H1 (cell line): ENCODE results near the gene CTPS2. TPM values are rescaled to one million over a fixed set of nuclear protein-coding genes. Genes with fewer than 3 reads are reported as not detected.

Source experiments
- CTCF ChIA-PET: fragments of 300-600 bp; sonication (Branson Sonifier 250); formaldehyde crosslinking; loops from one replicate; lab custom pipeline; 2021; ENCODE audit not compliant: partially characterized antibody; lab: Charles Lee
- POLR2A ChIA-PET: fragments of 300-600 bp; sonication (Branson Sonifier 250); formaldehyde crosslinking; loops from one replicate; lab custom pipeline; 2021; ENCODE audit warnings: inconsistent platforms; ENCODE audit not compliant: partially characterized antibody; lab: Charles Lee
- DNase-seq, 2 experiments: peaks; one replicate each; pipeline versions ENCODE4 v3.0.0 to v3.0.0-alpha.2; 2010 to 2022; ENCODE audit warnings: low spot score in 2 of 2, low read depth in 1 of 2, mixed read lengths in 1 of 2
- FAIRE-seq: peaks from 2 replicates; lab custom pipeline; 2011; peaks lifted over from hg19 to GRCh38; lab: Jason Lieb, UNC
- H2AFZ ChIP-seq: 2 replicates; pipeline ENCODE4 v1.8.1; 2012; ENCODE audit warnings: low read length, inconsistent platforms
- H2AK5ac ChIP-seq: 2 replicates; pipeline ENCODE4 v1.6.1; 2013; ENCODE audit warnings: low read depth, low read length
- H2BK120ac ChIP-seq: replicated peaks from 2 replicates; pipeline ENCODE3; 2013; ENCODE audit warnings: low read depth, low read length, inconsistent platforms
- H2BK12ac ChIP-seq: 2 replicates; pipeline ENCODE4 v1.6.1; 2013; ENCODE audit warnings: low read depth, low read length
- H2BK15ac ChIP-seq: 2 replicates; pipeline ENCODE4 v1.6.1; 2013; ENCODE audit warnings: low read length
- H2BK20ac ChIP-seq: 2 replicates; pipeline ENCODE4 v1.6.1; 2013; ENCODE audit warnings: low read length
- H2BK5ac ChIP-seq: 2 replicates; pipeline ENCODE4 v1.6.1; 2013; ENCODE audit warnings: low read depth, low read length
- H3K14ac ChIP-seq: 2 replicates; pipeline ENCODE4 v1.6.1; 2013; ENCODE audit warnings: inconsistent platforms; ENCODE audit not compliant: insufficient read length
- H3K18ac ChIP-seq: 2 replicates; pipeline ENCODE4 v1.6.1; 2013; ENCODE audit warnings: low read length; ENCODE audit errors: extremely low read depth
- H3K23ac ChIP-seq: 2 replicates; pipeline ENCODE4 v1.6.1; 2013; ENCODE audit warnings: inconsistent platforms; ENCODE audit not compliant: insufficient read length
- H3K23me2 ChIP-seq: 2 replicates; pipeline ENCODE4 v1.6.1; 2013; ENCODE audit warnings: low read depth, low read length
- H3K27ac ChIP-seq: 2 replicates; pipeline ENCODE4 v1.6.1; 2011; ENCODE audit warnings: low read depth, low read length, inconsistent platforms
- H3K27me3 ChIP-seq, 4 experiments: replicated peaks in 1 of 4; 1 replicate in 1 of 4; 2 replicates in 3 of 4; pipeline versions ENCODE4 v1.6.1 to v1.8.1; 2011 to 2013; ENCODE audit warnings: low read length in 3 of 4, mild to moderate bottlenecking in 3 of 4, inconsistent platforms in 2 of 4, mixed read lengths in 2 of 4, moderate library complexity in 1 of 4; ENCODE audit not compliant: control insufficient read depth in 3 of 4, insufficient read depth in 3 of 4; ENCODE audit errors: extremely low read depth in 1 of 4
- H3K36me3 ChIP-seq, 4 experiments: 2 replicates each; pipeline versions ENCODE4 v1.6.1 to v1.8.1; 2011 to 2013; ENCODE audit warnings: mild to moderate bottlenecking in 4 of 4, low read length in 3 of 4, moderate library complexity in 2 of 4, control low read depth in 1 of 4, inconsistent platforms in 1 of 4; ENCODE audit not compliant: insufficient read depth in 4 of 4, control insufficient read depth in 2 of 4
- H3K4ac ChIP-seq: replicated peaks from 2 replicates; pipeline ENCODE3; 2013; ENCODE audit warnings: low read length, low read depth, mixed read lengths, inconsistent platforms; ENCODE audit not compliant: insufficient read length
- H3K4me1 ChIP-seq, 4 experiments: replicated peaks in 1 of 4; 1 replicate in 1 of 4; 2 replicates in 3 of 4; pipeline versions ENCODE4 v1.6.1 to v1.8.1; 2011 to 2013; ENCODE audit warnings: low read length in 3 of 4, inconsistent platforms in 2 of 4, mixed read lengths in 1 of 4; ENCODE audit not compliant: insufficient read depth in 4 of 4, control insufficient read depth in 3 of 4
- H3K4me2 ChIP-seq, 2 experiments: 2 replicates each; pipeline versions ENCODE4 v1.6.1 to v1.8.1; 2011 to 2013; ENCODE audit warnings: low read depth in 2 of 2, low read length in 2 of 2, control low read depth in 1 of 2, inconsistent platforms in 1 of 2, mild to moderate bottlenecking in 1 of 2; ENCODE audit not compliant: insufficient read depth in 1 of 2
- H3K4me3 ChIP-seq, 4 experiments: fragments of 200-600, 300-600 bp in 1 of 4; sonication (generic), shearing (Covaris generic), sonication (Bioruptor Twin) in 1 of 4; 2 replicates each; pipeline versions ENCODE4 v1.5.1 to v1.8.1; 2011 to 2016; ENCODE audit warnings: low read length in 4 of 4, low read depth in 3 of 4, control low read depth in 2 of 4, inconsistent platforms in 2 of 4, mild to moderate bottlenecking in 2 of 4, mixed read lengths in 1 of 4, moderate library complexity in 1 of 4; ENCODE audit not compliant: insufficient read depth in 2 of 4; ENCODE audit errors: extremely low read depth in 1 of 4
- H3K56ac ChIP-seq: replicated peaks from 2 replicates; pipeline ENCODE3; 2013; ENCODE audit warnings: low read depth, mild to moderate bottlenecking, mixed read lengths, low read length, inconsistent platforms; ENCODE audit not compliant: insufficient read length
- H3K79me1 ChIP-seq: 2 replicates; pipeline ENCODE4 v1.6.1; 2013; ENCODE audit warnings: low read depth, low read length, control low read depth
- H3K79me2 ChIP-seq, 2 experiments: 2 replicates each; pipeline versions ENCODE4 v1.6.1 to v1.8.1; 2012 to 2013; ENCODE audit warnings: low read length in 2 of 2, mild to moderate bottlenecking in 2 of 2, inconsistent platforms in 1 of 2; ENCODE audit not compliant: insufficient read depth in 2 of 2, control insufficient read depth in 1 of 2
- H3K9ac ChIP-seq, 4 experiments: replicated peaks in 1 of 4; 1 replicate in 1 of 4; 2 replicates in 3 of 4; pipeline versions ENCODE4 v1.6.1 to v1.8.1; 2011 to 2013; ENCODE audit warnings: low read depth in 3 of 4, low read length in 3 of 4, control low read depth in 2 of 4, mild to moderate bottlenecking in 2 of 4, moderate library complexity in 2 of 4, inconsistent platforms in 1 of 4; ENCODE audit errors: extremely low read depth in 1 of 4
- H3K9me3 ChIP-seq, 2 experiments: 2 replicates each; pipeline versions ENCODE4 v1.6.1 to v1.8.1; 2012 to 2013; ENCODE audit warnings: mild to moderate bottlenecking in 2 of 2, moderate library complexity in 2 of 2, control low read depth in 1 of 2, inconsistent platforms in 1 of 2, low read depth in 1 of 2, low read length in 1 of 2, mixed read lengths in 1 of 2; ENCODE audit not compliant: insufficient read depth in 2 of 2
- H4K20me1 ChIP-seq, 2 experiments: replicated peaks in 1 of 2; 2 replicates each; pipeline versions ENCODE3 to v1.8.1; 2011 to 2013; ENCODE audit warnings: inconsistent platforms in 2 of 2, low read length in 2 of 2, mild to moderate bottlenecking in 1 of 2; ENCODE audit not compliant: insufficient read depth in 2 of 2, control insufficient read depth in 1 of 2
- H4K5ac ChIP-seq: 2 replicates; pipeline ENCODE4 v1.6.1; 2013; ENCODE audit warnings: low read length, low read depth, mixed read lengths, inconsistent platforms; ENCODE audit not compliant: insufficient read length
- H4K8ac ChIP-seq: 2 replicates; pipeline ENCODE4 v1.8.0; 2013; ENCODE audit warnings: mild to moderate bottlenecking, moderate library complexity, low read length, inconsistent platforms; ENCODE audit not compliant: insufficient read depth; ENCODE audit errors: extremely low read depth
- H4K91ac ChIP-seq: replicated peaks from 2 replicates; pipeline ENCODE3; 2013; ENCODE audit warnings: low read length, mixed read lengths, inconsistent platforms; ENCODE audit not compliant: insufficient read length
- CREB1 ChIP-seq: IDR thresholded peaks from 2 replicates; pipeline ENCODE4 v1.6.1; 2012; ENCODE audit warnings: inconsistent platforms
- CTCF ChIP-seq, 3 experiments: IDR thresholded peaks; 1 replicate in 2 of 3; 2 replicates in 1 of 3; pipeline versions ENCODE4 v1.5.1 to v1.6.1; 2011; ENCODE audit warnings: low read length in 3 of 3, mild to moderate bottlenecking in 3 of 3, inconsistent platforms in 2 of 3, low read depth in 1 of 3, moderate library complexity in 1 of 3; ENCODE audit not compliant: insufficient read depth in 1 of 3; ENCODE audit errors: control extremely low read depth in 1 of 3
- NANOG ChIP-seq: IDR thresholded peaks from 2 replicates; pipeline ENCODE4 v1.6.1; 2011; ENCODE audit warnings: low read length, low read depth, mild to moderate bottlenecking, inconsistent platforms; ENCODE audit not compliant: insufficient read depth, poor library complexity, severe bottlenecking
- RAD21 ChIP-seq, 2 experiments: IDR thresholded peaks in 1 of 2; conservative IDR thresholded peaks in 1 of 2; 2 replicates each; pipeline ENCODE4 v1.6.1; 2011; ENCODE audit warnings: low read depth in 2 of 2, low read length in 2 of 2, improper control_type of control experiment in 1 of 2, inconsistent platforms in 1 of 2, mild to moderate bottlenecking in 1 of 2, moderate library complexity in 1 of 2
- SIX5 ChIP-seq: IDR thresholded peaks from 2 replicates; pipeline ENCODE4 v1.6.1; 2011; ENCODE audit warnings: mild to moderate bottlenecking, low read depth, low read length
- WGBS, 2 experiments: shearing (Covaris generic) in 1 of 2; methylation state at CpG; one replicate each; pipeline versions ENCODE4 v1.1.6 to v1.1.7; 2013 to 2015; ENCODE audit warnings: low lambda C conversion rate in 2 of 2, mixed read lengths in 2 of 2, inconsistent platforms in 1 of 2, low coverage in 1 of 2, missing lambda C conversion rate in 1 of 2; ENCODE audit not compliant: insufficient replicate concordance in 2 of 2, insufficient coverage in 1 of 2, insufficient read length in 1 of 2; ENCODE audit errors: extremely low coverage in 1 of 2, missing lambda C conversion rate in 1 of 2; 5-methylcytosine and 5-hydroxymethylcytosine counted together
- polyA plus RNA-seq, 7 experiments: library from polyadenylated mRNA; depleted of rRNA in 3 of 7; stranded (reverse) in 5 of 7; unstranded in 2 of 7; fragments of >200 nt in 5 of 7; fragments of 200-250 nt in 2 of 7; gene quantifications; 1 replicate in 5 of 7; 2 replicates in 1 of 7; 4 replicates in 1 of 7; pipeline versions ENCODE4 v1.2.1 to v1.2.3, GENCODE V29; 2011 to 2013; ENCODE audit warnings: missing spikeins in 2 of 7, mixed read lengths in 2 of 7
- total RNA-seq: library from RNA; stranded (reverse); fragmentation: NEBNext Ultra II Directional; extraction: Animal tissue kit (Norgen Biotek cat#: 25700); gene quantifications from 2 replicates; pipeline ENCODE4 v1.2.1, GENCODE V29; 2021

Gene CTPS2
- total and polyA plus RNA-seq, 2 of the 8 experiments (the other 6 are each of a cell fraction or from before 2014, with no cell fraction given) = 17.1 to 34.0 TPM

GRCh38 chrX:16664626-16665025 lies 47.8 kb downstream of the CTPS2 start:
- Histone ChIP-seq H4K5ac (no peak overlapping the region), H2BK15ac (no peak overlapping the region), H3K4ac (no peak overlapping the region), H2BK20ac (no peak overlapping the region), H3K4me2 (no peak overlapping the region), H3K79me2 (no peaks in the 10 kb centered on the region), H3K79me1 (no peaks in the 10 kb centered on the region), H3K27ac (no peak overlapping the region), H3K18ac (no peak overlapping the region), H3K14ac (no peak overlapping the region), H2BK120ac (no peak overlapping the region), H3K4me1 (peaks cover 0 to 7% (median 0%) of the 10 kb centered on the region in 4 experiments; a peak in 1 of 7 replicates), H3K23me2 (no peaks in the 10 kb centered on the region), H4K91ac (no peak overlapping the region), H3K36me3 (peaks cover 0 to 25% (median 4%) of the 10 kb centered on the region in 4 experiments; a peak in 4 of 8 replicates), H3K9ac (no peak overlapping the region), H3K4me3 (no peak overlapping the region), H2BK12ac (no peak overlapping the region), H3K9me3 (no peaks in the 10 kb centered on the region), H4K8ac (no peak overlapping the region), H3K23ac (no peak overlapping the region), H2AFZ (no peak overlapping the region), H3K27me3 (no peaks in the 10 kb centered on the region), H4K20me1 (no peaks in the 10 kb centered on the region), H3K56ac (no peak overlapping the region), H2AK5ac (no peak overlapping the region), H2BK5ac (no peak overlapping the region)
- FAIRE-seq = no peak
- CTCF ChIA-PET = interaction anchor here (0.9 to 1.6 kb wide), 9 partner anchors 9 to 400 kb away, joined by 3 to 8 read pairs (median 3); no protein-coding TSS in a partner anchor
- WGBS, 2 experiments = 75% methylated on average over 2 of the region's 2 CpGs; no CpG with 5 or more reads in 1 of the 2 experiments
- DNase-seq = no peak
- peak; percentile 51 to 61; a peak in 3 of 4 replicates for TF ChIP-seq RAD21 (IDR thresholded peaks at IDR 0.05 in 1 of 2, conservative IDR thresholded peaks at IDR 0.05 in 1 of 2; ENCODE audit: low read depth in 2 of 2, low read length in 2 of 2)
- TF ChIP-seq SIX5 = no peak
- no peak for TF ChIP-seq NANOG
- no peak for TF ChIP-seq CREB1
- TF ChIP-seq CTCF (IDR thresholded peaks at IDR 0.05; ENCODE audit: control extremely low read depth in 1 of 3, insufficient read depth in 1 of 3, low read depth in 1 of 3, low read length in 3 of 3) = peak in 2 of 3 experiments; percentile 17 to 20; a peak in 2 of 4 replicates
- TF ChIP-seq, all 59 proteins: peak for 2
- POLR2A ChIA-PET = no interaction called here
